Activated CD4-positive, alpha-beta T cell treated with anti-CD3 and anti-CD28 coated beads, Interleukin-10, Interleukin-2, amounts not matched to agents 100 ng/mL and 50 ng/mL, durations not matched to agents 16 hours and 8 hours (primary cell): ENCODE results near the gene SUV39H2.
"Not testable (repeated sequence)": the region's sequence is repeated elsewhere in the genome, so short reads cannot be mapped to it uniquely, and the experiment has no call there.

Experiments used
- DNase-seq: peaks from one replicate; pipeline ENCODE4 v3.0.0-alpha.2; 2020

SUV39H2 gene

GRCh38 chr10:14878266-14879123 is at the start of gene SUV39H2:
SUV39H2 (plus strand) TSS chr10:14878866; CDS start chr10:14878889, 23 bp downstream.
- peak; percentile 98 for DNase-seq

GRCh38 chr10:14833106-14833505 is 45.6 kb upstream of the SUV39H2 start:
- DNase-seq = no peak

- no peak for DNase-seq
These were observed 42.5 kb upstream of the SUV39H2 start for GRCh38 chr10:14836208-14836607.

- DNase-seq = no peak
These were observed 41.5 kb upstream of the SUV39H2 start for GRCh38 chr10:14837003-14837756.

- DNase-seq = peak; percentile 100
These were observed 40.7 kb upstream of the SUV39H2 start, which contains the start of the genes CDNF, HSPA14 and MSANTD7 for GRCh38 chr10:14837757-14838581. CDNF (minus strand) TSS chr10:14838037; CDS start chr10:14837946, 91 bp downstream. HSPA14 (plus strand) TSS chr10:14838306; CDS start chr10:14838403, 97 bp downstream. MSANTD7 (plus strand) TSS chr10:14838306; CDS start chr10:14842285, 3,979 bp downstream.

GRCh38 chr10:14838582-14839304 is 39.9 kb upstream of the SUV39H2 start:
- DNase-seq = peak; percentile 28

GRCh38 chr10:14839305-14839695 is 39.4 kb upstream of the SUV39H2 start:
- DNase-seq = peak; percentile 13

GRCh38 chr10:14840178-14840577 is 38.5 kb upstream of the SUV39H2 start:
- no peak for DNase-seq

- no peak for DNase-seq
These were observed 35.2 kb upstream of the SUV39H2 start for GRCh38 chr10:14843327-14843988.

GRCh38 chr10:14844948-14845347 is 33.7 kb upstream of the SUV39H2 start:
- no peak for DNase-seq

- DNase-seq = no peak
These were observed 26.4 kb upstream of the SUV39H2 start for GRCh38 chr10:14852236-14852635.

- no peak for DNase-seq
These were observed 23.2 kb upstream of the SUV39H2 start for GRCh38 chr10:14855453-14855852.

GRCh38 chr10:14858338-14858960 is 20.2 kb upstream of the SUV39H2 start:
- DNase-seq = no peak

- no peak for DNase-seq
These were observed 19.6 kb upstream of the SUV39H2 start for GRCh38 chr10:14859043-14859442.

- DNase-seq = no peak
These were observed 18.9 kb upstream of the SUV39H2 start for GRCh38 chr10:14859775-14860174.

GRCh38 chr10:14860791-14861190 is 17.9 kb upstream of the SUV39H2 start:
- DNase-seq = no peak

GRCh38 chr10:14864466-14864865 is 14.2 kb upstream of the SUV39H2 start:
- not testable (repeated sequence) for DNase-seq

- DNase-seq = not testable (repeated sequence)
These were observed 13.8 kb upstream of the SUV39H2 start for GRCh38 chr10:14864871-14865270.

- peak; percentile 34 for DNase-seq
These were observed 5.4 kb upstream of the SUV39H2 start for GRCh38 chr10:14873090-14873760.

GRCh38 chr10:14875941-14876340 is 2.7 kb upstream of the SUV39H2 start:
- DNase-seq = no peak
